IPS-18c (cell line): Measurements from ENCODE around the gene WNT2.
"Not testable (repeated sequence)": the region's sequence is repeated elsewhere in the genome, so short reads cannot be mapped to it uniquely, and the experiment has no call there.

Experiments used
- H3K4me3 ChIP-seq: 2 replicates; pipeline ENCODE4 v1.7.0; 2013; ENCODE audit warnings: low read depth, mild to moderate bottlenecking, low read length, moderate library complexity; ENCODE audit not compliant: insufficient read depth
- H3K9me3 ChIP-seq: one replicate; pipeline ENCODE4 v1.6.1; 2013; ENCODE audit warnings: mild to moderate bottlenecking, low read length, moderate library complexity; ENCODE audit not compliant: control insufficient read depth, insufficient read depth

WNT2 gene

GRCh38 chr7:117319181-117319580 is 3.7 kb downstream of the WNT2 start:
- Histone ChIP-seq H3K9me3 (peaks cover 2% of the 10 kb centered on the region), H3K4me3 (no peak overlapping the region)

DNA sequence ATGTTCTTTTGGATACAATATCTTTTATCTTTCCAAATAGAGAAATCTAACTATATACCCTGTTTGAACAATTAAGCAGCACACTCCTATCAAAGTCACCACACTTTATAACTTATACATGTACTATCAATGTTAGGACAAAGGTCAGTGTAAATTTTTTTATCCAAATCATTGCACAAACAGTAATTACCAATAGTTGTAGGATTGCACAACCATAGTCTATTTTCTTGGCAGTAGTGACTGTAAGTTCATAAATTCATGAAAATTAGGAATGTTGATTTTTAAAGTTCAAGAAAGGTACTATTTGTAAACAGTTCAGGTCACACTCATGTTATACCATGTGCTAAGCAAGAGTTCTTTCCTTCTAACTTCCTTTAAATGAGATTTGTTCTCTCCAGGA is 9.3 kb downstream of the WNT2 start:
- Histone ChIP-seq H3K9me3 (no peaks in the 10 kb centered on the region), H3K4me3 (no peak overlapping the region)

- Histone ChIP-seq H3K9me3 (no peaks in the 10 kb centered on the region), H3K4me3 (no peak overlapping the region)
Observed at GRCh38 chr7:117312593-117313580, 10.0 kb downstream of the WNT2 start.

DNA sequence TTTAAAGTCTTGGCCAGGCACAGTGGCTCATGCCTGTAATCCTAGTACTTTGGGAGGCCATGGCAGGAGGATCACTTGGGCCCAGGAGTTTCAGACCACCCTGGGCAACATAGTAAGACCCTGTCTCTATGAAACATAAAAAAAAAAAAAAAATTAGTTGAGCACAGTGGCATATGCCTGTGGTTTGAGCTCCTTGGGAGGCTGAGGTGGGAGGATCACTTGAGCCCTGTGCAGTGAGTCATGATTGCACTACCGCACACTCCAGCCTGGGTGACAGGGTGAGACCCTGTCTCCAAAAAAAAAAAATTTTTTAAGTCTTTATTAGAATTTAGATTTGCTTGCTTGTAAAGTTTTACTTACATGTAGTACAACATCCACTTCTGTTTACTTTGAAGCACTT is 14.0 kb downstream of the WNT2 start:
- H3K4me3 ChIP-seq: no peak overlapping the region
- H3K9me3 ChIP-seq: no peaks in the 10 kb centered on the region

DNA sequence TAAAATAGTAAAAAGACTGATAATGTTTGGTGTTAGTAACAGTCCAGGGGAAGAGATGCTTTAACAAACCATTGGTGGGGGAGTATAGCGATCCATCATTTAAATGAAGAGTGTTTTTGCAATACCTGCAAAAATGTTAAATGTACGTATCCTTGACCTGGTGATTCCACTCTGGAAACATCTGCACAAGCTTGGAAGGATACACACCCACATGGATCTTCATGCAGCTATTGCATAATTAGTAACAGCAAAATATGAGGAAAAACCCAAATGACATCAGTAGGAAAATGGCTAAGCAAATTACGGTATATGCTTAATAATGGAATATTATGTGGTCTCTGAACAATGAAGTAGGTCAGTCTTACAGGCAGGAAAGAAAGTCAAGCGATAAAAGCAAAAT is 20.5 kb downstream of the WNT2 start:
- no peaks in the 10 kb centered on the region for H3K9me3 ChIP-seq
- H3K4me3 ChIP-seq: no peak overlapping the region

DNA sequence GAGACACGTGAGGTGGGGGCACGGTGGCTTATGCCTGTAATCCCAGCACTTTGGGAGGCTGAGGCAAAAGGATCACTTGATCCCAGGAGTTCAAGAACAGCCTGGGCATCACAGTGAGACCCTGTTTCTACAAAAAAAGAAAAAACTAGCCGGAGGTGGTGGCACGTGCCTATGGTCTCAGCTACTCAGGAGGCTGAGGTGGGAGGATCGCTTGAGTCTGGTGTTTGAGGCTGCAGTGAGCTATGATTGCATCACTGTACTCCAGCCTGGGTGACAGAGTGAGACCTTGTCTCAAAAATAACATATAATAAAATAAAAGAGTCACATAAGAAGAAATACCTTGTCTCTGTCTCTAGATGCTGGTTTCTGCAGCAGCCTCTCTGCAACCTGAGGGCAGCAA is 22.4 kb downstream of the WNT2 start:
- not testable (repeated sequence) for H3K9me3 ChIP-seq, H3K4me3 ChIP-seq

GRCh38 chr7:117297606-117298005 is 25.3 kb downstream of the WNT2 start:
- no peak overlapping the region for H3K4me3 ChIP-seq

GRCh38 chr7:117296066-117296465 is 26.8 kb downstream of the WNT2 start:
- H3K4me3 ChIP-seq: no peak overlapping the region
- no peaks in the 10 kb centered on the region for H3K9me3 ChIP-seq

More at GRCh38 chr7:117297606-117298005, 25.3 kb downstream of the WNT2 start:
- H3K9me3 ChIP-seq: no peaks in the 10 kb centered on the region

DNA sequence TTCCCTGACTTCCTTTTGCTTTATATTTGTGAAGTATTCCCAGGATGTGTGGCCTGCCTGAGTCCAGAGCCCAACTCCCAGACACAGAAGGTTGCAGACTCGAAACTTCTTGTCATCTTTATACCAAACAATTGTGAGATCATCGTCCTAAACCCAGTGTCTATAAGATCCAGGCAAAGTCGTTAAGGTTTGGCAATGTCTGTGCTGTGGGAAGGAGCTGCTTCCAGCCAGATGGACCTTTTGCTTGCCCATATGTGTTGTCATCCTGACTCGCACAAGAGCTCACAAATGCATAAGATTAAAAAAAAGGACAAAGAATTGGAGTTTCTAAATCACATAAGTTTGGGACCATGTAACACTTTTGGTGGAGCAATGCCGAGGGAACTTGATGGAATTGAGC is 37.0 kb downstream of the WNT2 start:
- no peak overlapping the region for H3K4me3 ChIP-seq
- H3K9me3 ChIP-seq: no peaks in the 10 kb centered on the region

- no peaks in the 10 kb centered on the region for H3K9me3 ChIP-seq
- H3K4me3 ChIP-seq: no peak overlapping the region
Observed at GRCh38 chr7:117284692-117285091, 38.2 kb downstream of the WNT2 start.

- Histone ChIP-seq H3K9me3 (no peaks in the 10 kb centered on the region), H3K4me3 (no peak overlapping the region)
Observed at GRCh38 chr7:117283779-117284178, 39.1 kb downstream of the WNT2 start.

GRCh38 chr7:117283371-117283770 is 39.5 kb downstream of the WNT2 start:
- H3K4me3 ChIP-seq: no peak overlapping the region

DNA sequence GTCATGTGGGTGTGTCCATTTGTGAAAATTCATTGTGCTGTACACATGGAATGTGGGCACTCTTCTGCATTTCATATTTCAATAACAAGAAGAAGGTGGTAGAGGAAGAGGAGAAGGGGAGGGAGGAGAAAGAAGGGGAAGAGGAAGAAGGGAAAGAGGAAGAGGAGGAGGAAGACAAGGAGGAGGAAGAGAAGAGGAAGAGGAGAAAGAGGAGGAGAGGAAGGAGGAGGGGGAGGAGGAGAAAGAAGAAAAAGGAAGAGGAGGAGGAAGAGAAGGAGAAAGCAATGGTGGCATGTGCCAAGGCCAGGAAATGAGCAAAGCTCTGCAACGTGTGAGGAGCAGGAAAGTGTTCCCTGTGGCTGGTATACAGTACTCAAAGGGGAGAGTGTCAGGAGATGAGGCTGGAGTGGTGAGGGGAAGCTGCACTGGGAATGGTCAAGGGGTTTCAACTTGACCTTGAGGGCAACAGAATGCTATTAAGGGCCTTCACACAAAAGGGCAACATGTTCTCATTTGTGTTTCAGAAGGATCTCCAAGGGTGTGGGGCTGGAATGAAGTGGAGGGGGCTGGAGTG is 40.5 kb downstream of the WNT2 start:
- Histone ChIP-seq H3K9me3 (no peaks in the 10 kb centered on the region), H3K4me3 (no peak overlapping the region)

More at GRCh38 chr7:117283371-117283770, 39.5 kb downstream of the WNT2 start:
- no peaks in the 10 kb centered on the region for H3K9me3 ChIP-seq

DNA sequence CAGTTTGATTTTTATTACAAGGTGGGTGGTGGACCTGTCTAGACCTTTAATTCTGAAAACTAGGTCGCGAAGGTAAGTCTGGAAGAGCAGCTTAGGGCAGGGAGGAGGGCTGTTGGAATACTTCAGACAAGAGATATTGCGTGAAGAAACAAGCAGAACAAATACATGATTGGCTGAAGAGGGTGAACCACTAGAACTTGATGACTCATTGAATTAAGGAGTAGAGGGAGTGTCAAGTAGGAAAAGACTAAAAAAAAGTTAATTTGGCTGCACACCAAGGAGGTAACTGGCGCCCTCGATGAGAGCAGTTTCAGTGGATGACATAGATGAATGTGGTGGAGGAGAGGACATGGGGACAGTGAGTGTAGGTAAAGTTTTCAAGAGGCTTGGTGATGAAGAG is 41.3 kb downstream of the WNT2 start:
- no peak overlapping the region for H3K4me3 ChIP-seq
- no peaks in the 10 kb centered on the region for H3K9me3 ChIP-seq

DNA sequence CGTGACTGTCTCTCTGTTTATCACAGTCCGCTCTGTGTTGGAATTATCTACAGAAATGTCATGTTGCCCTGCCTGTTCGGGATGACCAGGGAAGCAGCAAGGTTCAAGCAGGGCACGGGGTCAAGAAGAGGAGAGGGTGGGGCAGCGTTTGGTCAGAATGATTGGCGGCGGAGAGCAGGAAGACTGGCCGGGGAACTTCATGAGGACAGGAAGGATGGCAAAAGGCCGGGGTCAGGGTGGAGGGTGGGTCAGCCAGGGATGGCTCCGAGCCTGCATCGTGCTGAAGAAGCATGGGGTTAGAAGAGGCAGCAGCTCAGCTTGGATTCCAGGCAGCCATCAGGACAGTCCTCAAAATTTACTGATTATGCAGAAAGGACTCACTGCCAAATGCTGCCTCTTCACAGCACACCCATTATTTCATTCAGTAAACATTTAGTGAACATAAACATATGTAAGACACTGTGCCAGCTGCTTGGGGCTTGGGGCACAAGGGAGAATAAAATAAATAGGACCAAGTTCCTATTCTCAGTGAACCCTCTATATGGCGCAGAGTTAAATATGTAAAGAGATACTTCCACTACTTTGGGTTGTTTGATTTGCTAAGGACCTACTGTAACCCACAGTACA is 42.8 kb downstream of the WNT2 start:
- Histone ChIP-seq H3K4me3 (no peak overlapping the region), H3K9me3 (no peaks in the 10 kb centered on the region)

GRCh38 chr7:117279203-117279602 is 43.7 kb downstream of the WNT2 start:
- Histone ChIP-seq H3K9me3 (no peaks in the 10 kb centered on the region), H3K4me3 (no peak overlapping the region)

- Histone ChIP-seq H3K9me3 (no peaks in the 10 kb centered on the region), H3K4me3 (no peak overlapping the region)
Observed at GRCh38 chr7:117278040-117278439, 44.8 kb downstream of the WNT2 start.

DNA sequence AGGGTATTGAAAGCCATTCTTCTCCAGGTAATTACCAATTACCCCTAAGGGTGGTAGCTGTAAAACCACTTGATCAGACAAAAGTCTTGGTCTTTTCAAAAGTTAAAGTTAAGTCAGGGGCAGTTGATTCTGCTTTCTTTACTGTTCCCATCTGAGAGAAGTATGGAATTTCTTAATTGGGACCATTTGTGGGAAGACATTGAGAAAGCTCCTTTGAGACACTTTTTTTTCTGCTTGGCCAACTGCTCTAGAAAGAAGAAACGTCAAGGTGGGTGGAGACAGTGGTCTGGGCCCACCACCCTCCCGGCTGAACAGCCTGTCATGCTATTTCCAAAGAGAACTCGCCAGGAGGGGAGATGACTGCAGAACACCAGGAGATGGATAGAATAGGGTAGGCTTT is 45.3 kb downstream of the WNT2 start:
- no peaks in the 10 kb centered on the region for H3K9me3 ChIP-seq
- no peak overlapping the region for H3K4me3 ChIP-seq
